Measurements from ENCODE around the gene OTULIN.

GRCh38 chr5:14699807-14700400, 35.4 kb downstream of the OTULIN start:
- TF ChIP-seq CTCF (IDR thresholded peaks at IDR 0.05) (no peak), POLR2A (IDR thresholded peaks at IDR 0.05) (no peak)

All from right lobe of liver (tissue), 4 donors.